Panc1 (cell line): ENCODE data around the gene CDH12. TPM values are rescaled to one million over a fixed set of nuclear protein-coding genes. Genes with fewer than 3 reads are reported as not detected.

Source experiments
- ATAC-seq: fragments of 200-7000 bp; cut with Tn5 transposase; 2 replicates; pipeline ENCODE4 v1.9.1; 2020; ENCODE audit warnings: mild to moderate bottlenecking, moderate library complexity
- BruUV-seq: library from RNA; stranded (reverse); fragments of 400-500 nt; replicated peaks from 2 replicates; lab custom pipeline; 2021; lab: Mats Ljungman, UMichigan
- CTCF ChIA-PET: fragments of 300-600 bp; sonication (Branson Sonifier 250); formaldehyde crosslinking; loops from one replicate; lab custom pipeline; 2022; ENCODE audit warnings: antibody characterized with exemption; lab: Charles Lee
- POLR2A ChIA-PET: fragments of 300-600 bp; sonication (Branson Sonifier 250); formaldehyde crosslinking; loops from one replicate; lab custom pipeline; 2022; ENCODE audit warnings: antibody characterized with exemption; lab: Charles Lee
- DNase-seq: peaks from one replicate; pipeline ENCODE4 v3.0.0-alpha.2; 2010; ENCODE audit warnings: low read depth, low spot score
- H3K27ac ChIP-seq: 2 replicates; pipeline ENCODE4 v1.5.1; 2011; ENCODE audit warnings: mild to moderate bottlenecking, low read length, inconsistent platforms
- H3K27me3 ChIP-seq: fragments of 200-500 bp; sonication (Bioruptor generic); 2 replicates; pipeline ENCODE4 v1.6.0; 2014; ENCODE audit warnings: low read length, inconsistent platforms; ENCODE audit not compliant: control insufficient read depth, insufficient read depth
- H3K36me3 ChIP-seq: fragments of 200-500 bp; sonication (Bioruptor generic); 2 replicates; pipeline ENCODE4 v1.5.1; 2014; ENCODE audit warnings: inconsistent platforms, mild to moderate bottlenecking, low read length, moderate library complexity; ENCODE audit not compliant: control insufficient read depth, insufficient read depth
- H3K4me1 ChIP-seq: 2 replicates; pipeline ENCODE4 v1.5.1; 2011; ENCODE audit warnings: inconsistent platforms, mild to moderate bottlenecking, low read length, moderate library complexity; ENCODE audit not compliant: control insufficient read depth, insufficient read depth
- H3K4me3 ChIP-seq, 2 experiments: 2 replicates each; pipeline ENCODE4 v1.5.1; 2011 to 2012; ENCODE audit warnings: low read depth in 2 of 2, low read length in 2 of 2, mild to moderate bottlenecking in 2 of 2, inconsistent platforms in 1 of 2, moderate library complexity in 1 of 2
- H3K9me3 ChIP-seq: fragments of 200-500 bp; sonication (Bioruptor generic); 2 replicates; pipeline ENCODE4 v1.5.1; 2014; ENCODE audit warnings: low read depth, mild to moderate bottlenecking, inconsistent platforms, low read length, moderate library complexity; ENCODE audit not compliant: control insufficient read depth, insufficient read depth
- POLR2AphosphoS5 ChIP-seq: IDR thresholded peaks from 2 replicates; pipeline ENCODE4 v1.6.1; 2012; ENCODE audit warnings: mild to moderate bottlenecking, low read depth, low read length, moderate library complexity
- SIN3A ChIP-seq: IDR thresholded peaks from 2 replicates; pipeline ENCODE4 v1.6.1; 2012; ENCODE audit warnings: low read depth, mild to moderate bottlenecking, low read length, moderate library complexity, borderline replicate concordance; ENCODE audit not compliant: insufficient read depth
- TCF7L2 ChIP-seq: IDR thresholded peaks from 2 replicates; pipeline ENCODE4 v1.6.1; 2011; ENCODE audit warnings: mild to moderate bottlenecking, low read depth, low read length, inconsistent platforms
- in situ Hi-C: cut with HindIII; loops from 2 replicates; pipeline ENCODE4 v1.10.0; 2016; ENCODE audit warnings: low sequenced_read_pairs, low pct_unique_long_range_greater_than_20kb
- intact Hi-C: fragments of 100-400 bp; cut with micrococcal nuclease; formaldehyde crosslinking; loops from one replicate; pipeline ENCODE4 v1.10.0; 2022; ENCODE audit not compliant: unreplicated experiment
- total RNA-seq: library from RNA; stranded (reverse); gene quantifications from one replicate; pipeline ENCODE4 v1.2.1, GENCODE V29; 2021; ENCODE audit not compliant: unreplicated experiment
- TF ChIP-seq, protein P1 (sequence below): fragments of 450-650 bp; IDR thresholded peaks from 2 replicates; pipeline ENCODE4 v1.5.1; 2017; ENCODE audit warnings: mild to moderate bottlenecking
- TF ChIP-seq, protein P2 (sequence below), 2 experiments: IDR thresholded peaks; 2 replicates each; pipeline ENCODE4 v1.6.1; 2011 to 2012; ENCODE audit warnings: low read depth in 2 of 2, control low read depth in 1 of 2, low read length in 1 of 2, mild to moderate bottlenecking in 1 of 2, moderate library complexity in 1 of 2; ENCODE audit not compliant: insufficient read depth in 1 of 2

Gene CDH12
- total RNA-seq, 1 experiment from 2014 or later, result not detected

DNA sequence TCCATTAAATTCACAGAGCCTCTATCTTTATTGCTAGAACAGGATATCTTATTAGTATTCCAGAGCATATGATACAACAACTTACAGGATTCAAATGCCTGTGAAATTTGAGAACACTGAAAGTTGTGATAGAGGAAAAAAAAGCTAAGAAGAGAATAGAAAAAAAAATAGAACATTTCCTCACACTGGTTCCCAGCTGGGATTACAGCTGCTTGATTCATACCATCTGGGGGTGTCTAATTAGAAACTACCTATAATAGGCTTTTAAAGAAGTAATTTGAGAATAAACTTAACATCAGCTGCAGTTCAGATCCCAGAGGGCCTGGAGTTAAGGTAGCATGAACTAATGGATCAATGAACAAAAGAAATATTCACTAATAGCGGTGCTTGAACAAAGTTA is 922.0 kb downstream of the CDH12 start:
- no peaks in the 10 kb centered on the region for H3K36me3 ChIP-seq
- POLR2A ChIA-PET, result no interaction called here
- H3K27me3 ChIP-seq, result no peaks in the 10 kb centered on the region
- in situ Hi-C loops (no loop called here), intact Hi-C loops (no loop called here)
- no TSS peak for BruUV-seq
- CTCF ChIA-PET, result no interaction called here
- TF ChIP-seq, protein P1, sequence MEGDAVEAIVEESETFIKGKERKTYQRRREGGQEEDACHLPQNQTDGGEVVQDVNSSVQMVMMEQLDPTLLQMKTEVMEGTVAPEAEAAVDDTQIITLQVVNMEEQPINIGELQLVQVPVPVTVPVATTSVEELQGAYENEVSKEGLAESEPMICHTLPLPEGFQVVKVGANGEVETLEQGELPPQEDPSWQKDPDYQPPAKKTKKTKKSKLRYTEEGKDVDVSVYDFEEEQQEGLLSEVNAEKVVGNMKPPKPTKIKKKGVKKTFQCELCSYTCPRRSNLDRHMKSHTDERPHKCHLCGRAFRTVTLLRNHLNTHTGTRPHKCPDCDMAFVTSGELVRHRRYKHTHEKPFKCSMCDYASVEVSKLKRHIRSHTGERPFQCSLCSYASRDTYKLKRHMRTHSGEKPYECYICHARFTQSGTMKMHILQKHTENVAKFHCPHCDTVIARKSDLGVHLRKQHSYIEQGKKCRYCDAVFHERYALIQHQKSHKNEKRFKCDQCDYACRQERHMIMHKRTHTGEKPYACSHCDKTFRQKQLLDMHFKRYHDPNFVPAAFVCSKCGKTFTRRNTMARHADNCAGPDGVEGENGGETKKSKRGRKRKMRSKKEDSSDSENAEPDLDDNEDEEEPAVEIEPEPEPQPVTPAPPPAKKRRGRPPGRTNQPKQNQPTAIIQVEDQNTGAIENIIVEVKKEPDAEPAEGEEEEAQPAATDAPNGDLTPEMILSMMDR, result no peak
- TF ChIP-seq TCF7L2 (no peak), POLR2AphosphoS5 (no peak), SIN3A (no peak)
- TF ChIP-seq, protein P2, sequence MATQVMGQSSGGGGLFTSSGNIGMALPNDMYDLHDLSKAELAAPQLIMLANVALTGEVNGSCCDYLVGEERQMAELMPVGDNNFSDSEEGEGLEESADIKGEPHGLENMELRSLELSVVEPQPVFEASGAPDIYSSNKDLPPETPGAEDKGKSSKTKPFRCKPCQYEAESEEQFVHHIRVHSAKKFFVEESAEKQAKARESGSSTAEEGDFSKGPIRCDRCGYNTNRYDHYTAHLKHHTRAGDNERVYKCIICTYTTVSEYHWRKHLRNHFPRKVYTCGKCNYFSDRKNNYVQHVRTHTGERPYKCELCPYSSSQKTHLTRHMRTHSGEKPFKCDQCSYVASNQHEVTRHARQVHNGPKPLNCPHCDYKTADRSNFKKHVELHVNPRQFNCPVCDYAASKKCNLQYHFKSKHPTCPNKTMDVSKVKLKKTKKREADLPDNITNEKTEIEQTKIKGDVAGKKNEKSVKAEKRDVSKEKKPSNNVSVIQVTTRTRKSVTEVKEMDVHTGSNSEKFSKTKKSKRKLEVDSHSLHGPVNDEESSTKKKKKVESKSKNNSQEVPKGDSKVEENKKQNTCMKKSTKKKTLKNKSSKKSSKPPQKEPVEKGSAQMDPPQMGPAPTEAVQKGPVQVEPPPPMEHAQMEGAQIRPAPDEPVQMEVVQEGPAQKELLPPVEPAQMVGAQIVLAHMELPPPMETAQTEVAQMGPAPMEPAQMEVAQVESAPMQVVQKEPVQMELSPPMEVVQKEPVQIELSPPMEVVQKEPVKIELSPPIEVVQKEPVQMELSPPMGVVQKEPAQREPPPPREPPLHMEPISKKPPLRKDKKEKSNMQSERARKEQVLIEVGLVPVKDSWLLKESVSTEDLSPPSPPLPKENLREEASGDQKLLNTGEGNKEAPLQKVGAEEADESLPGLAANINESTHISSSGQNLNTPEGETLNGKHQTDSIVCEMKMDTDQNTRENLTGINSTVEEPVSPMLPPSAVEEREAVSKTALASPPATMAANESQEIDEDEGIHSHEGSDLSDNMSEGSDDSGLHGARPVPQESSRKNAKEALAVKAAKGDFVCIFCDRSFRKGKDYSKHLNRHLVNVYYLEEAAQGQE (IDR thresholded peaks at IDR 0.05; ENCODE audit: insufficient read depth in 1 of 2, low read depth in 2 of 2, low read length in 1 of 2), result no peak
- no peak for DNase-seq
- no peak overlapping the region for H3K27ac ChIP-seq
- no peaks in the 10 kb centered on the region for H3K4me1 ChIP-seq
- no peak for ATAC-seq
- no peak overlapping the region for H3K4me3 ChIP-seq
- 0 out of 2 replicates have a peak, but pooled peaks cover 3% of the 10 kb centered on the region for H3K9me3 ChIP-seq

DNA sequence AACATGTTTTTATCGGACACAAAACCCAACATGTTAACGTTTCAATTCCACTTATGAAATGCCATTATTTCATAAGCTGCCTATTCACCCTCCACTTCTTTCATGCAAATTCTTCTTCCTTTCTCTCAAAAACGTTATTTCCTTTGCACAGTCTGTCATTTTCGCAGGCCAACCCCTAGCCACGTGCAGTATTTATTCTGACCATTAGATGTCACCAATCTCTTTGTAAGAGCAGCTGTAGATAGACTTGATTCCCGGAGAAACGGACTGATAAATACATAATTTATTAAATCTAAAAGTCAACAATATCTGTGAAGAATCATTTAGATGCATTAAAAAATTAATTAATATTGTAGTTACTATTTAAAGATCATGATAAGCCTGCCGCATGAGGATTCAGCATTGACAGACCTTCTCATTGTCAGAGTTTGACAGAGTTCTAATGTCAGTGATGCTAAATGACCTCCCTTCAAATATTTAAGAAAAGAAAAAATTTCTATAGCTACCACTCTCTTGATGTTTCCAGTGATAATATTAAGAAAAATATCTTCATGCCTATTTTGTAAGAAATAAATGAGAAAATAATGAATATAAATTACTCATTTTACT is 933.6 kb downstream of the CDH12 start:
- ATAC-seq (peak; percentile 82; the same call in 1 of the 2 replicates), DNase-seq (peak; percentile 32)
- Histone ChIP-seq H3K9me3 (no peaks in the 10 kb centered on the region), H3K4me3 (no peak overlapping the region), H3K27ac (no peak overlapping the region), H3K4me1 (no peaks in the 10 kb centered on the region), H3K36me3 (no peaks in the 10 kb centered on the region), H3K27me3 (no peaks in the 10 kb centered on the region)
- TF ChIP-seq POLR2AphosphoS5, result no peak
- TF ChIP-seq, protein P1, result peak; percentile 74; the same call in 1 of the 2 replicates
- TF ChIP-seq SIN3A, result no peak
- TF ChIP-seq TCF7L2, result no peak
- TF ChIP-seq, protein P2 (IDR thresholded peaks at IDR 0.05; ENCODE audit: insufficient read depth in 1 of 2, low read depth in 2 of 2, low read length in 1 of 2), result no peak
- in situ Hi-C loops, result no loop called here
- CTCF ChIA-PET, result no interaction called here
- intact Hi-C loops, result loop anchor here (2.0 kb wide), 1 partner anchor 295 kb away; no protein-coding TSS in a partner anchor
- no TSS peak for BruUV-seq
- POLR2A ChIA-PET, result no interaction called here
